HG02642 (cell line): Measurements from ENCODE around the gene PTPRN2.

ENCODE experiments used
- ATAC-seq: cut with Tn5 transposase; IDR thresholded peaks from one replicate; pipeline ENCODE4 v1.9.1; 2021; ENCODE audit warnings: mild to moderate bottlenecking; ENCODE audit not compliant: unreplicated experiment, poor library complexity

Gene PTPRN2

GRCh38 chr7:157664871-157665633 is 922.6 kb downstream of the PTPRN2 start:
- ATAC-seq = no peak

- ATAC-seq = no peak
Observed at GRCh38 chr7:157664034-157664433, 923.6 kb downstream of the PTPRN2 start.

GRCh38 chr7:157662981-157663716 is 924.5 kb downstream of the PTPRN2 start:
- ATAC-seq = no peak

- no peak for ATAC-seq
Observed at GRCh38 chr7:157662110-157662791, 925.4 kb downstream of the PTPRN2 start.

GRCh38 chr7:157661611-157661975 is 926.0 kb downstream of the PTPRN2 start:
- no peak for ATAC-seq

GRCh38 chr7:157660971-157661610 is 926.5 kb downstream of the PTPRN2 start:
- no peak for ATAC-seq

- no peak for ATAC-seq
Observed at GRCh38 chr7:157658851-157659412, 928.7 kb downstream of the PTPRN2 start.

GRCh38 chr7:157657741-157658740 is 929.6 kb downstream of the PTPRN2 start:
- no peak for ATAC-seq

- no peak for ATAC-seq
Observed at GRCh38 chr7:157656195-157656769, 931.3 kb downstream of the PTPRN2 start.

GRCh38 chr7:157654350-157654749 is 933.3 kb downstream of the PTPRN2 start:
- ATAC-seq = no peak

- ATAC-seq = no peak
Observed at GRCh38 chr7:157653827-157654207, 933.8 kb downstream of the PTPRN2 start.

- ATAC-seq = no peak
Observed at GRCh38 chr7:157652954-157653826, 934.4 kb downstream of the PTPRN2 start.

GRCh38 chr7:157652161-157652953 is 935.3 kb downstream of the PTPRN2 start:
- no peak for ATAC-seq

- no peak for ATAC-seq
Observed at GRCh38 chr7:157651366-157652160, 936.1 kb downstream of the PTPRN2 start.

GRCh38 chr7:157650801-157651200 is 936.8 kb downstream of the PTPRN2 start:
- ATAC-seq = no peak

- no peak for ATAC-seq
Observed at GRCh38 chr7:157650131-157650631, 937.4 kb downstream of the PTPRN2 start.
